SK-N-SH treated with all-trans-retinoic acid at 6 μM for 48 hours (cell line): ENCODE measurements around the gene BPIFB3.

Experiments
- ATAC-seq: fragments of 200-7000 bp; cut with Tn5 transposase; 3 replicates; pipeline ENCODE4 v1.9.1; 2020; ENCODE audit warnings: mild to moderate bottlenecking, moderate library complexity
- ARNTL ChIP-seq: fragments of 450-650 bp; formaldehyde crosslinking; IDR thresholded peaks from 2 replicates; pipeline ENCODE4 v1.5.0; 2020; ENCODE audit warnings: low read depth, mild to moderate bottlenecking, moderate library complexity, borderline replicate concordance
- BACH2 ChIP-seq: fragments of 250-450 bp; sonication (Bioruptor Pico); IDR thresholded peaks from 2 replicates; pipeline ENCODE4 v1.9.0; 2021; ENCODE audit warnings: mild to moderate bottlenecking, borderline replicate concordance
- CSDC2 ChIP-seq: fragments of 250-450 bp; sonication (Bioruptor Pico); IDR thresholded peaks from 2 replicates; pipeline ENCODE4 v1.5.0; 2020; ENCODE audit warnings: mild to moderate bottlenecking, moderate library complexity
- ESRRG ChIP-seq: fragments of 250-450 bp; sonication (Bioruptor Pico); IDR thresholded peaks from 2 replicates; pipeline ENCODE4 v1.6.1; 2021; ENCODE audit warnings: mild to moderate bottlenecking
- GLIS3 ChIP-seq: fragments of 250-450 bp; sonication (Bioruptor Pico); IDR thresholded peaks from 2 replicates; pipeline ENCODE4 v1.5.0; 2020; ENCODE audit warnings: mild to moderate bottlenecking, moderate library complexity
- ISL1 ChIP-seq: fragments of 250-450 bp; sonication (Bioruptor Pico); IDR thresholded peaks from 2 replicates; pipeline ENCODE4 v2.1.2; 2022; ENCODE audit warnings: mild to moderate bottlenecking, moderate library complexity
- OSR1 ChIP-seq: fragments of 250-450 bp; sonication (Bioruptor Pico); IDR thresholded peaks from 2 replicates; pipeline ENCODE4 v1.8.0; 2022; ENCODE audit warnings: moderate library complexity, mild to moderate bottlenecking, inconsistent platforms
- RARB ChIP-seq: fragments of 250-450 bp; sonication (Bioruptor Pico); IDR thresholded peaks from 2 replicates; pipeline ENCODE4 v1.8.0; 2021; ENCODE audit warnings: mild to moderate bottlenecking, moderate library complexity
- SNAI2 ChIP-seq: fragments of 250-450 bp; sonication (Bioruptor Pico); IDR thresholded peaks from 2 replicates; pipeline ENCODE4 v1.5.0; 2020; ENCODE audit warnings: mild to moderate bottlenecking, moderate library complexity
- TCF4 ChIP-seq: fragments of 250-450 bp; sonication (Bioruptor Pico); IDR thresholded peaks from 2 replicates; pipeline ENCODE4 v1.8.0; 2021; ENCODE audit warnings: mild to moderate bottlenecking, moderate library complexity, borderline replicate concordance
- TOX ChIP-seq: fragments of 250-450 bp; sonication (Bioruptor Pico); IDR thresholded peaks from 2 replicates; pipeline ENCODE4 v1.8.0; 2021; ENCODE audit warnings: mild to moderate bottlenecking, moderate library complexity, borderline replicate concordance
- ZC3H10 ChIP-seq: fragments of 250-450 bp; sonication (Bioruptor Pico); IDR thresholded peaks from 2 replicates; pipeline ENCODE4 v1.5.1; 2021; ENCODE audit warnings: mild to moderate bottlenecking, moderate library complexity
- ZFP3 ChIP-seq: fragments of 250-450 bp; sonication (Bioruptor Pico); IDR thresholded peaks from 2 replicates; pipeline ENCODE4 v1.5.0; 2020; ENCODE audit warnings: mild to moderate bottlenecking, moderate library complexity
- ZNF565 ChIP-seq: fragments of 450-650 bp; formaldehyde crosslinking; conservative IDR thresholded peaks from 2 replicates; pipeline ENCODE4 v1.5.0; 2020; ENCODE audit warnings: low read depth, mild to moderate bottlenecking, moderate library complexity
- ZNF70 ChIP-seq: fragments of 450-650 bp; formaldehyde crosslinking; IDR thresholded peaks from 2 replicates; pipeline ENCODE4 v1.5.0; 2020; ENCODE audit warnings: mild to moderate bottlenecking, moderate library complexity
- TF ChIP-seq, protein P1 (sequence below): fragments of 250-450 bp; sonication (Bioruptor Pico); IDR thresholded peaks from 2 replicates; pipeline ENCODE4 v1.5.1; 2020; ENCODE audit warnings: low read depth, mild to moderate bottlenecking, moderate library complexity
- TF ChIP-seq, protein P2 (sequence below): fragments of 250-450 bp; sonication (Bioruptor Pico); IDR thresholded peaks from 2 replicates; pipeline ENCODE4 v1.5.0; 2020; ENCODE audit warnings: mild to moderate bottlenecking, moderate library complexity
- TF ChIP-seq, protein P3 (sequence below): fragments of 250-450 bp; sonication (Bioruptor Pico); IDR thresholded peaks from 2 replicates; pipeline ENCODE4 v1.8.0; 2021; ENCODE audit warnings: low read depth, mild to moderate bottlenecking, moderate library complexity, borderline replicate concordance
- TF ChIP-seq, protein P4 (sequence below): fragments of 250-450 bp; sonication (Bioruptor Pico); IDR thresholded peaks from 2 replicates; pipeline ENCODE4 v1.5.1; 2021; ENCODE audit warnings: mild to moderate bottlenecking, moderate library complexity

The BPIFB3 gene

DNA sequence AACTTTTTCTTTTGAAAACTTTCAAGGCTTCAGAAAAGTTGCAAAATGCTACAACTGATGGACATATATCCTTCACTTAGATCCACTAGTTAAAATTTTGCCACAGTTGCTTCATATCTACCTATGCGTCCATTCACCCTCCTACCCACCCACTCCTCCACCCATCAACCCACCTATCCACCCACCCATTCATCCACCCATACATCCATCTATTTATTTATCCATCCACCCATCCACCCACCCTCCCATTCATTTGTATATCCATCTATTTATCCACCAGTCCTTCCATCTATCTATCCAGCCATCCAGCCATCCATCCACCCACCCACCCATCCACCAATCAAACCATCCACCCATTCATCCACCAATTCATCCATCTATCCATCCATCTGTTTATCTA lies 39.4 kb downstream of the BPIFB3 start:
- no peak for ATAC-seq
- TF ChIP-seq, protein P1, sequence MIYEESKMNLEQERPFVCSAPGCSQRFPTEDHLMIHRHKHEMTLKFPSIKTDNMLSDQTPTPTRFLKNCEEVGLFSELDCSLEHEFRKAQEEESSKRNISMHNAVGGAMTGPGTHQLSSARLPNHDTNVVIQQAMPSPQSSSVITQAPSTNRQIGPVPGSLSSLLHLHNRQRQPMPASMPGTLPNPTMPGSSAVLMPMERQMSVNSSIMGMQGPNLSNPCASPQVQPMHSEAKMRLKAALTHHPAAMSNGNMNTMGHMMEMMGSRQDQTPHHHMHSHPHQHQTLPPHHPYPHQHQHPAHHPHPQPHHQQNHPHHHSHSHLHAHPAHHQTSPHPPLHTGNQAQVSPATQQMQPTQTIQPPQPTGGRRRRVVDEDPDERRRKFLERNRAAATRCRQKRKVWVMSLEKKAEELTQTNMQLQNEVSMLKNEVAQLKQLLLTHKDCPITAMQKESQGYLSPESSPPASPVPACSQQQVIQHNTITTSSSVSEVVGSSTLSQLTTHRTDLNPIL (CRISPR knock-in tag): no peak
- TF ChIP-seq, protein P2, sequence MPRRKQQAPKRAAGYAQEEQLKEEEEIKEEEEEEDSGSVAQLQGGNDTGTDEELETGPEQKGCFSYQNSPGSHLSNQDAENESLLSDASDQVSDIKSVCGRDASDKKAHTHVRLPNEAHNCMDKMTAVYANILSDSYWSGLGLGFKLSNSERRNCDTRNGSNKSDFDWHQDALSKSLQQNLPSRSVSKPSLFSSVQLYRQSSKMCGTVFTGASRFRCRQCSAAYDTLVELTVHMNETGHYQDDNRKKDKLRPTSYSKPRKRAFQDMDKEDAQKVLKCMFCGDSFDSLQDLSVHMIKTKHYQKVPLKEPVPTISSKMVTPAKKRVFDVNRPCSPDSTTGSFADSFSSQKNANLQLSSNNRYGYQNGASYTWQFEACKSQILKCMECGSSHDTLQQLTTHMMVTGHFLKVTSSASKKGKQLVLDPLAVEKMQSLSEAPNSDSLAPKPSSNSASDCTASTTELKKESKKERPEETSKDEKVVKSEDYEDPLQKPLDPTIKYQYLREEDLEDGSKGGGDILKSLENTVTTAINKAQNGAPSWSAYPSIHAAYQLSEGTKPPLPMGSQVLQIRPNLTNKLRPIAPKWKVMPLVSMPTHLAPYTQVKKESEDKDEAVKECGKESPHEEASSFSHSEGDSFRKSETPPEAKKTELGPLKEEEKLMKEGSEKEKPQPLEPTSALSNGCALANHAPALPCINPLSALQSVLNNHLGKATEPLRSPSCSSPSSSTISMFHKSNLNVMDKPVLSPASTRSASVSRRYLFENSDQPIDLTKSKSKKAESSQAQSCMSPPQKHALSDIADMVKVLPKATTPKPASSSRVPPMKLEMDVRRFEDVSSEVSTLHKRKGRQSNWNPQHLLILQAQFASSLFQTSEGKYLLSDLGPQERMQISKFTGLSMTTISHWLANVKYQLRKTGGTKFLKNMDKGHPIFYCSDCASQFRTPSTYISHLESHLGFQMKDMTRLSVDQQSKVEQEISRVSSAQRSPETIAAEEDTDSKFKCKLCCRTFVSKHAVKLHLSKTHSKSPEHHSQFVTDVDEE: no peak
- TF ChIP-seq, protein P3, sequence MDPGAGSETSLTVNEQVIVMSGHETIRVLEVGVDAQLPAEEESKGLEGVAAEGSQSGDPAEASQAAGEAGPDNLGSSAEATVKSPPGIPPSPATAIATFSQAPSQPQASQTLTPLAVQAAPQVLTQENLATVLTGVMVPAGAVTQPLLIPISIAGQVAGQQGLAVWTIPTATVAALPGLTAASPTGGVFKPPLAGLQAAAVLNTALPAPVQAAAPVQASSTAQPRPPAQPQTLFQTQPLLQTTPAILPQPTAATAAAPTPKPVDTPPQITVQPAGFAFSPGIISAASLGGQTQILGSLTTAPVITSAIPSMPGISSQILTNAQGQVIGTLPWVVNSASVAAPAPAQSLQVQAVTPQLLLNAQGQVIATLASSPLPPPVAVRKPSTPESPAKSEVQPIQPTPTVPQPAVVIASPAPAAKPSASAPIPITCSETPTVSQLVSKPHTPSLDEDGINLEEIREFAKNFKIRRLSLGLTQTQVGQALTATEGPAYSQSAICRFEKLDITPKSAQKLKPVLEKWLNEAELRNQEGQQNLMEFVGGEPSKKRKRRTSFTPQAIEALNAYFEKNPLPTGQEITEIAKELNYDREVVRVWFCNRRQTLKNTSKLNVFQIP: no peak
- no peak for TF ChIP-seq GLIS3 (CRISPR knock-in tag)
- TF ChIP-seq BACH2: no peak

DNA sequence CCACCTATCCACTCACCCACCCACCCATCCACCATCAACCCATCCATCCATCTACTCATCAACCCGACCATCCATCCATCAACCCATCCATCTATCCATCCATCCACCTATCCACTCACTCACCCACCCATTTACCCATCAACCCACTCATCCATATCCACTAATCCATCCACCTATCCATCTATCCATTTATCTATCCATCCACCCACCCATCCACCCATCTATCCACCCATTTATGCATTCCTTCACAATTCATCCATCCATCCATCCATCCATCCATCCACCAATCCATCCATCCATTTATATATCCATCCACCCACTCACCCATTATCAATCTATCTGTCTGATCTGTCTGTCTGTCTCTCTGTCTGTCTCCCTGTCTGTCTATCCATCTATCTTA lies 39.9 kb downstream of the BPIFB3 start:
- TF ChIP-seq, protein P2: no peak
- TF ChIP-seq ZNF70 (CRISPR knock-in tag) (no peak), ZNF565 (CRISPR knock-in tag) (no peak), GLIS3 (CRISPR knock-in tag) (no peak), ZC3H10 (no peak), OSR1 (no peak), ARNTL (CRISPR knock-in tag) (no peak), TCF4 (CRISPR knock-in tag) (no peak), ISL1 (no peak), SNAI2 (CRISPR knock-in tag) (no peak), ZFP3 (no peak), RARB (CRISPR knock-in tag) (no peak)
- TF ChIP-seq, protein P3: no peak
- TF ChIP-seq, protein P4, sequence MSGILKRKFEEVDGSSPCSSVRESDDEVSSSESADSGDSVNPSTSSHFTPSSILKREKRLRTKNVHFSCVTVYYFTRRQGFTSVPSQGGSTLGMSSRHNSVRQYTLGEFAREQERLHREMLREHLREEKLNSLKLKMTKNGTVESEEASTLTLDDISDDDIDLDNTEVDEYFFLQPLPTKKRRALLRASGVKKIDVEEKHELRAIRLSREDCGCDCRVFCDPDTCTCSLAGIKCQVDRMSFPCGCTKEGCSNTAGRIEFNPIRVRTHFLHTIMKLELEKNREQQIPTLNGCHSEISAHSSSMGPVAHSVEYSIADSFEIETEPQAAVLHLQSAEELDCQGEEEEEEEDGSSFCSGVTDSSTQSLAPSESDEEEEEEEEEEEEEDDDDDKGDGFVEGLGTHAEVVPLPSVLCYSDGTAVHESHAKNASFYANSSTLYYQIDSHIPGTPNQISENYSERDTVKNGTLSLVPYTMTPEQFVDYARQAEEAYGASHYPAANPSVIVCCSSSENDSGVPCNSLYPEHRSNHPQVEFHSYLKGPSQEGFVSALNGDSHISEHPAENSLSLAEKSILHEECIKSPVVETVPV: no peak
- TF ChIP-seq, protein P1 (CRISPR knock-in tag): no peak
- no peak for ATAC-seq

DNA sequence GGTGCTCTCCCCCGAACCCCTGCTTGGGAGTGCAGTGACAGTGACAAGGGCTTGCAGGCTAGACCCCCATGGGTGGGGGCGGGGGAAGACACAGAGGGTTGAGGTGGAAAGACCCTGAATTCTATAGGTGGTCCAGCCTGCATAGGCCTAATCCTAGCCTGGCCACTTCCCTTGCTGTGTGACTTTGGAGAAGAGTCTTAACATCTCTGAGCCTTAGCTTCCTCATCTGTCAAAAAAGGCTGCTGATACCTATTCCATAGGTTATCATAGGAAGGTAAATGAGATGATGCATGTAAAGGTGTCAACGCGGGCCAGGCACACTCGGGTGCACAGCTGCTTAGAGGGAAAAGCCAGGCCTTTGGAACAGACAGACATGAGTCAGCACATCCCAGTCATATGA lies 41.5 kb downstream of the BPIFB3 start:
- no peak for ATAC-seq
- no peak for TF ChIP-seq CSDC2
- no peak for TF ChIP-seq ZNF565 (CRISPR knock-in tag)
- no peak for TF ChIP-seq ESRRG
- TF ChIP-seq TOX (CRISPR knock-in tag): no peak
- TF ChIP-seq GLIS3 (CRISPR knock-in tag): no peak
- TF ChIP-seq RARB (CRISPR knock-in tag): no peak
- no peak for TF ChIP-seq SNAI2 (CRISPR knock-in tag)
- TF ChIP-seq BACH2: no peak
- TF ChIP-seq, all 23 proteins: peak for 0

DNA sequence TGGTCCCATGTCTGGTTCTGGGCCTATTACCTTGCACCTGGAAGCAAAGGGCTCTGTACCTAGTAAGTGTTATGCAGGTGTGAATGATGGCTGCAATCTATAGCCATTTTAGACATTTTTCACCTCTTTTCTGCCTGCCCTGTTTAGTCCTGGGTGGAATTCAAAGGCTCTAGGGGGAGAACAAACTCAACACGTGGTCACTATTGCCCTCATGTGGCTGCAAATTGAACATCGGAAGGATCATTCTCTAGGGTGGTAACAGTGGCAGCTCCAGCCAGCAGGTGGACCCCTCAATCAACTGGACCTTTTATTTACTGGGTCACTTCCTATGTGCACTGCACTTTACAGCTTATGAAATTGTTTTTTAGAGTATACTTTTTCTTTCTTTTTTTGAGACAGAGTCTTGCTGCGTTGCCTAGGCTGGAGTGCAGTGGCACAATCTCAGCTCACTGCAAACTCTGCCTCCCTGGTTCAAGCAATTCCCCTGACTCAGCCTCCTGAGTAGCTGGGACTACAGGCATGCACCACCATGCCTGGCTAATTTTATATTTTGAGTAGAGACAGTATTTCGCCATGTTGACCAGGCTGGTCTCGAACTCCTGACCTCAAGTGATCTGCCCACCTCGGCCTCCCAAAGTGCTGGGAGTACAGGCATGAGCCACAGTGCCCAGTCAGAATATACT lies 42.3 kb downstream of the BPIFB3 start:
- ATAC-seq: peak; percentile 87
